HG03064 (cell line): ENCODE results near the gene TSSC4.

Experiments used
- ATAC-seq: cut with Tn5 transposase; IDR thresholded peaks from one replicate; pipeline ENCODE4 v1.9.1; 2021; ENCODE audit warnings: low read depth; ENCODE audit not compliant: unreplicated experiment

Gene TSSC4

DNA sequence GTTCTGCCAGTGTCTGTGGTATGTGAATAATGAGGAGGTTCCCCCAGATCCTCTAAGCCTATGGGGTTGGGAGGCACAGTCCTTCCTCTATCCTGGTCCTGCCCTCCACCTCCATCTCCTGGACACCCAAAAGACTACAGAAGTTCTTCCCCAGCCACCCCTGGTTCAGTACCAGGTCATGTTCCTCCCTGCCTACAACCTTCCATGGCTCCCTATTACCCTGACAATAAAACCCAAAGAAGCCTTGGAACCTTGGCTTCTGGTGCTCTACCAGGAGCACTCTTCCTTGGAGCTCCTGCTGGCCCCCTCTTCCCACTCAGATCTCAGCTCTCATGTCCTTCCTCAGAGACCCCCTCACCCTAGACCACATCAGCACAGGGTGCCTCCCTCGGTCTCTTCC lies 30.8 kb downstream of the TSSC4 start:
- no peak for ATAC-seq

DNA sequence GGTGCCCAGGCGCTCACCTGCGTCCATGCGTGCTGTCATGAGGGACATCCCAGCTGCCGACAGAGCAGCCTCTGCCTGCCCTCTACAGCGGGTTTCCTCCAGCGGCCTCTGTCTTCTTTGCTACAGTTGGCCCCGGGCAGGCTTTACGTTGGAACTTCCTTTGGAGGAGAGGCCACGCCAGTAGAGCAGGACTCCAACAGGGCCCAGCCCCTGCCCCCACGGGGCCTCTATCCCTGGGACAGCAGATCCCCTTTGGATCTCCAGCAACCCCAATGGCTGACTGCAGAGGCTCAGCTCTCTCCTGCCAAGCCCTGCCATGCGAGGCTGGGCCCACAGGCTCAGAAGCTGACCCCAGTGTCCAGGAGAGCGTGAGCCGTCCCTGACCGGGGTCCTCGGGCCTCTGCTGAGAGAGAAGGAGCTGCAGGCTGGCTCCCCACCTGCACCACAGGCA lies 31.6 kb downstream of the TSSC4 start:
- ATAC-seq, result no peak

DNA sequence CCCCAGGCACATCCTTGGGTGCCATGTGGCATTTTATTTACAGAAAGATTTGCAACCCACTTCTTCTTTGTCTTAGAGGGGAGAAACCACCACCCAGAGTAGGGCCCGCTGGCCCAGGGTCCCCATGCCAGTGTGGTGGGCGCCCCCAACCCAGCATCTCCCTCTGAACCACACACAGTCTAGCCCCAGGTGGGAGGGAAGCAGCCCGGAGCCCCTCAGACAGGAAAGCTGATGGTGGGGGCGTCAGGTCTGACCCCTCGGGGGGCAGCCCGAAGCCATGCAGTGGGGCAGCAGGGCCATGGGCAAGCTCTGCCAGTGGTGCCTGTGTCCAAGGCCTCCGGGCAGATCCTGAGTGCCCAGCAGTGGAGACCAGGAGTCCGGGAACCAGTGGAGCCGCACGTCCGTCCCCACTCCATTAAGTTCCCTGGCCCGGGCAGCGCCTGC lies 32.1 kb downstream of the TSSC4 start:
- ATAC-seq, result no peak

DNA sequence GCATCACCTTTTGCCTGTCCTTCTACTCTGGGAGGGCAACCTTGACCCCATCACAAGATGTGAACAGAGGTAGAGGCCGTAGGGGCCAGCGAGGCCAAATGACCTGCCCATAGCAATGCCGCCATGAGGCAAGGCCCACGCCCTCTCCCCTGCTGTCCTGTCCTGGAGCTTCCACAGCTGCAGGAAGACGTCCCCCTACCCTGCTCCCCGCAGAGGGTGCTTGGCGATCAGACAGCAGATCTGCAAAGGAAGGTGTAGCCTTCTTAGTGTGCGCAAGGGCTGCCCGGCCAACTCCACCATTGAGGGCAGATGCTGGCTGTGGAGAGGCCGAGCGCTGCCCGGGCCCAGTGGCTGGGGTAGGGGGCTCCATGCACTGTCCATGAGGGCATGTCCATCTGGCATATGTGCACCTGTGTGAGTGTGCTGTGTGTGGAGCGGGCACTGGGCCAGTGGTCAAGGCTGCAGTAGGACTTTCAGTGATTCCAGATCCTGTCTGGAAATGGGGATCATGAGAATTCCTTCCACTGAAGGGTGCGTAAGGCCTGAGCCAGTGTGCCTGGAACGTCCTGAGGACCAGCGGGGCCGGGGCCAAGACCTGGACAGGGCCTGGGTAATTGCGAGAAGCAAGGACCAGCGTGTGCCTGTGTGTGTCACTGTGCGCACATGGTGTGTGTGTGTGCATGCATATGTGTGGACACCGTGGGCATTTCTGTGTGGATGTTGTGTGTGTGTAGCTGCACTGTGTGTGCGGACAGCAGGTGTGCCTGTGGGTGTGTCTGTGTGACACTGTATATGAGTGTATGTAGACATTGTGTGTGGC lies 32.8 kb downstream of the TSSC4 start:
- no peak for ATAC-seq

GRCh38 chr11:2434008-2434407 lies 33.5 kb downstream of the TSSC4 start:
- ATAC-seq, result no peak

GRCh38 chr11:2434506-2435255 lies 34.1 kb downstream of the TSSC4 start:
- no peak for ATAC-seq

- ATAC-seq, result no peak
These were observed 34.9 kb downstream of the TSSC4 start for GRCh38 chr11:2435288-2436012.

DNA sequence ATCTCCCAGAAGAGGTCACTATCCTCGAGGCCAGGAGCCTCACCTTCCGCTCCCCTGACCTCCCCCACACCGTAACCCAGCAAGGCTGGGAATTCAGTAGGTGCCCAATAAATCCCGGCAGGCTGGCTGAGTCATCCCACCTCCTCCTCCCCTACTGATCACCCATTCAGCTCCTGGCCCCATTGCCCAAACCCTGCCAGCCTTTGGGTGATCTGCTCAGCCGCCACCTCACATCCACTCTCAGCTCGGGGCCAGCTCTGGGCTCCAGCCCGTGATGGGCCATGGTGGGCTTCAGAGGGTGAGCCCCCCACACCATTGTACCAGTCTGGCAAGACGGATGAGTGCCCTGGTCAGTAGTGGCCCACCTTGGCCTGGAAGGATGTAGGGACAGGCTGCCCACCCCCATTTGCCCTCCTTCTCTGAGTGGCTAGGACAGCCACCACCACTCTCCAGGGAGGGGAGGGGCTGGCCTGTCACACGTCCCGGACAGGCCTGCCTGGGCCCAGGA lies 35.5 kb downstream of the TSSC4 start:
- no peak for ATAC-seq

DNA sequence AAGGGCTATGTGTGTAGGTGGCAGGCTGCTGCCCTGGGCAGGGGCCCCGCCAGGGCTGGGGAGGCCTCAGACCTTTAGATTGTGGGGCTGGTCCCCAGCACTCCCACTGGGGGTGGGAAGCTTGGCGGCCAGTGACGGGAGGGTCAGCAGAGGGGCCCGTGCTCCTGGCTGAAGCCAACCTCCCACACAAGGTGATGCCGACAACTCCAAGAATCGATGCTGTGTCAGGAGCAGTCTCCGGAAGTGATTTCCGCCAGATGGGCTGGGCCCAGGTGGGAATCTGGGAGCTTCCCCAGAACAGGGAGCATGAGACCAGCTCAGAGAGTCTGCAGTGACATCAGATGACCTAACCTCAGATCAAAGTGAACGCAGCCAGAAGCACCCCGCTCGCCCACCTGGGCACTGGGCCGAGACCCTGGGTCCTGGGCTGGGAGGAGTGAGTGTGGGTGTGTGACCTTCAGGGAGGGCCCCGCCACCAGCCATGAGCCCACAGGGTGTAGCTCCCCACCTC lies 36.0 kb downstream of the TSSC4 start:
- ATAC-seq, result no peak

DNA sequence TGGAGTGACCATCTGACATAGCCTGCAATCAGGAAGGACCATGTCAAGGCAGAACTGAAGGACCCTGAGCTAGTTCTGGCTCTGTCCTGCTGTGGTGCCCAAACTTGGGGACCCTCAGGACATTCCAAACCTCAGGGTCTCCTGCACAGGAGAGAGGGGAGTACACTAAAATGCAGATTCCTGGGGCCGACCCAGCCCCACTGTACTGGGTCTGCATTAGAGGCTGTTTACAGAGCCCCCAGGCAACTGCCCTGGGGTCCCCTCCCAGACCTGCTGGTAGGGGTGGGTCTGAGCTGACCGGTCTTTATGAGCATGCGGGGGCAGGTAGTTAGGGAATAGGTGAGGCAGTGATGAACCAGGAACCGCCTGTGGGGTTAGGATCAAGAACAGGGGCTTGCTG lies 37.0 kb downstream of the TSSC4 start:
- ATAC-seq, result no peak

GRCh38 chr11:2439820-2440219 lies 39.3 kb downstream of the TSSC4 start:
- no peak for ATAC-seq

DNA sequence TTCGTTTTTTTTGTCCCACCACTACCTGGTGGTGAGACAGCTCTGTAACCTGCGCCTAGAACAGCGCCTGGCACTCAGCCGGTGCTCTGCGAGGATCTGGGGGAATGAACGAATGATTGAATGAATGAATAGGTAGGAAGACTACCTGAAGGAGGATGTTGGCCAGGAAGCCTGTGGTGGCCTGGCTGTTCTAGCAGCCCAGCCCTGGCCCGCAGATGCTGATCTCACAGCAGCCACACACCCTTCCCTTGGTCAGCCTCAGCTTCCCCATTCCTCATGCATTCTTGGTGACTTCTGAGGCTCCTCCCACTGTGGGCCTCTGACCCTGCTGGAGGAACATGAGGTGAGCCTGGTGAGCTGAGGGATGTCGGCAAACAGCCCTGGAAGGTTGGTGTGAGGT lies 40.1 kb downstream of the TSSC4 start:
- no peak for ATAC-seq

GRCh38 chr11:2441171-2441570 lies 40.6 kb downstream of the TSSC4 start:
- no peak for ATAC-seq

DNA sequence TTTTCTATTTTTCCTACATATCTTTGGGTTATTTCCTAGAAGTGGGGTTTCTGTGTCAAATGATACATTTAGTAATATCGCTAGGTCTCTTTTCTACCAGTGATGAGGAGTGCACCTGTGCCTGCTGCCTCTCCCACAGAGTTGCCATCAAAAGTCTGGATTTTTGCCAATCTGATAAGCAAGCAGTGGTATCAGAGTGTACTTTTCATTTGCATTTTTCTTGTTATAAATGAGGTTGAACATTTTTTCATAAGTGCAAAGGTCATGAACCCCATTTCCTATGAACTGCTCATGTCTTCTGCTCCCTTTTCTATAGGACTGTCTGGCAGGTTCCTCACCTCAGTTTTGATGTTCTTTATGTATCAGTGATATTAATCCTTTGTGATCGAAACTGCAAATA lies 42.0 kb downstream of the TSSC4 start:
- no peak for ATAC-seq

DNA sequence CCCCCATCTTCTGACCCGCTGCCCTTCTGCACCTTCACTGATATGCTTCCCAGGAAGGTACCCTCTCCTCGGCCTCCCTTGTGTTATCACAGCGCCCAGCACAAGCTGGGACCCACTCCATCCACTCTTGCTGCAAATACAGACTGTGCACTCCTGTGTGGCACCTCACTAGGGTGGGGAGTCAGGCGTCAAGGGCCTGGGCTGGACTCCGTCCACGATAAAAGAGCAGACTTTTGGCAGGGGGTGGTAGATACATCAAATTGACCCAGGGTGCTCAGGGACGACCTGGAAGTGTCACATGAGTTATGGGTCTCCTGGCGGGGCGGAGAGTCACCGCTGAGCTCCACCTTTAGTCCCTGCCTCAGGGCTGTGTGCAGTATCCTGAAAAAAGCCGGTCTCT lies 42.9 kb downstream of the TSSC4 start:
- ATAC-seq, result no peak

- no peak for ATAC-seq
These were observed 43.6 kb downstream of the TSSC4 start, which contains the start of gene TRPM5 for GRCh38 chr11:2443881-2444820. TRPM5 (minus strand) TSS chr11:2444514; CDS start chr11:2423036, 21,478 bp downstream.

DNA sequence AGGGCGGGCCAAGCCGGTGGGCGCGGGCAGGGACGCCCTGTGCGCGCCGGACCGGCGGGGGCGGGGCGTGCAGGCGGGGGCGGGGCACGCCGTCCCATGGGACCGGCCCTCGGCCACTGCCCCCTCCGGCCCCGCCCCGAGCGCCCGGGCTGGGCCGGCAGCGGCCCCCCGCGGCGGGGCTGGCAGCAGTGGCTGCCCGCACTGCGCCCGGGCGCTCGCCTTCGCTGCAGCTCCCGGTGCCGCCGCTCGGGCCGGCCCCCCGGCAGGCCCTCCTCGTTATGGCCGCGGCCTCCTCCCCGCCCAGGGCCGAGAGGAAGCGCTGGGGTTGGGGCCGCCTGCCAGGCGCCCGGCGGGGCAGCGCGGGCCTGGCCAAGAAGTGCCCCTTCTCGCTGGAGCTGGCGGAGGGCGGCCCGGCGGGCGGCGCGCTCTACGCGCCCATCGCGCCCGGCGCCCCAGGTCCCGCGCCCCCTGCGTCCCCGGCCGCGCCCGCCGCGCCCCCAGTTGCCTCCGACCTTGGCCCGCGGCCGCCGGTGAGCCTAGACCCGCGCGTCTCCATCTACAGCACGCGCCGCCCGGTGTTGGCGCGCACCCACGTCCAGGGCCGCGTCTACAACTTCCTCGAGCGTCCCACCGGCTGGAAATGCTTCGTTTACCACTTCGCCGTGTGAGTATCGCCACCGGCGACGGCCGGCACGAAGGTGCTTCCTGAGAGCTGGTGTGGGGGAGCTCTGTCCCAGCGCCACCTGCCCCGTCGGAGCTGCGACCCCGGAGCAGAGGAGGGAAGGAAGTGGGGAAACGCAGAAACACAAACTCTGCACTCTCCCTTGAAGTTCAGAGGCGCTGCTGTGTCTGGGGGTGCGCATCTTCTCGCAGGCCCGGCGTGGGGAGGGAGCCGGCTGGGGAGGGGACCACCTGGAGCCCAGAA lies 44.5 kb downstream of the TSSC4 start, which contains the start of gene KCNQ1:
KCNQ1 (plus strand) TSS at position 188 of the 925 bp plus-strand sequence; CDS start at position 279, 91 bp downstream.
- no peak for ATAC-seq
